Measurements from ENCODE around the gene ITGAD. TPM values are rescaled to one million over a fixed set of nuclear protein-coding genes. Genes with fewer than 3 reads are reported as not detected.

ITGAD gene
- total and polyA plus RNA-seq, 2 of the 8 experiments (the other 6 are each of a cell fraction or from before 2014, with no cell fraction given) = 0.06 TPM; not detected in 1

GRCh38 chr16:31440516-31441184, 47.5 kb downstream of the ITGAD start (continued):
- TF ChIP-seq CTCF (IDR thresholded peaks at IDR 0.05; ENCODE audit: control extremely low read depth in 1 of 3, insufficient read depth in 1 of 3, low read depth in 1 of 3, low read length in 3 of 3) (no peak), BRCA1 (IDR thresholded peaks at IDR 0.05; ENCODE audit: low read depth, low read length) (no peak), POLR2AphosphoS5 (IDR thresholded peaks at IDR 0.05; ENCODE audit: low read depth, low read length) (no peak), TAF1 (IDR thresholded peaks at IDR 0.05; ENCODE audit: low read depth, low read length) (no peak)

Measured in H1 (cell line).